ENCODE data around the gene ATP5PO.

DNA sequence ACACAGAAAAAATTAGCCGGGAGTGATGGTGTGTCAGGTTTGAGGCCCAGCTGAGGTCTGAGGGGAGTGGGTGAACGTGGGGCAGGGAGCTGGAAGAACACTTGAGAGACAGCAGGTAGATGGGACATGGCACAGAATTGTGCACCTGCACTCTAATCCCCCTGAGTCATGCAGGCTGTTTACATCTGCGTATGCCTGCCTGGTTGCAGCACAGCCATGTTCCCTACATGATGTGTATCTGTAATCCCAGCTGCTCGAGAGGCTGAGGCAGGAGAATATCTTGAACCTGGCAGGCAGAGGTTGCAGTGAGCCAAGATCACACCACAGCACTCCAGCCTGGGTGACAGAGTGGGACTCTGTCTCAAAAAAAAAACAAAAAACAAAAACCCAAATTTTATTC, 44.8 kb downstream of the ATP5PO start:
- TF ChIP-seq CTCF (IDR thresholded peaks at IDR 0.05) (no peak), POLR2A (IDR thresholded peaks at IDR 0.05) (no peak)
